Bronchial epithelial cell (primary cell): ENCODE measurements around the gene SNX3. TPM values are rescaled to one million over a fixed set of nuclear protein-coding genes. Genes with fewer than 3 reads are reported as not detected.

ENCODE experiments used
- DNase-seq: peaks from one replicate; pipeline ENCODE4 v3.0.0-alpha.2; 2010; ENCODE audit warnings: low read depth
- FAIRE-seq: peaks from 2 replicates; lab custom pipeline; 2011; peaks lifted over from hg19 to GRCh38; lab: Jason Lieb, UNC
- H3K27me3 ChIP-seq: 2 replicates; pipeline ENCODE4 v1.5.1; 2011; ENCODE audit warnings: low read length; ENCODE audit not compliant: control insufficient read depth, insufficient read depth
- H3K36me3 ChIP-seq: 2 replicates; pipeline ENCODE4 v1.5.1; 2011; ENCODE audit warnings: low read length; ENCODE audit not compliant: control insufficient read depth, insufficient read depth
- H3K4me3 ChIP-seq: 2 replicates; pipeline ENCODE4 v1.5.1; 2011; ENCODE audit warnings: mild to moderate bottlenecking, low read depth, low read length, control low read depth
- CTCF ChIP-seq: IDR thresholded peaks from 2 replicates; pipeline ENCODE4 v1.5.1; 2011; ENCODE audit warnings: mild to moderate bottlenecking, moderate library complexity, low read length, control low read depth, inconsistent platforms; ENCODE audit not compliant: insufficient read depth, severe bottlenecking
- total RNA-seq: library from RNA; depleted of rRNA; stranded (reverse); fragments of >200 nt; gene quantifications from 2 replicates; pipeline ENCODE4 v1.2.1, GENCODE V29; 2014

Gene SNX3
- total RNA-seq, 1 donor from 2014 or later = 180 TPM

GRCh38 chr6:108170332-108171290 lies 90.2 kb downstream of the SNX3 start:
- Histone ChIP-seq H3K27me3 (peaks cover 76% of the 10 kb centered on the region), H3K4me3 (no peak overlapping the region), H3K36me3 (no peaks in the 10 kb centered on the region)
- DNase-seq (no peak), FAIRE-seq (no peak)
- no peak for TF ChIP-seq CTCF

GRCh38 chr6:108169464-108170331 lies 91.1 kb downstream of the SNX3 start:
- Histone ChIP-seq H3K4me3 (no peak overlapping the region), H3K27me3 (peaks cover 75% of the 10 kb centered on the region)

GRCh38 chr6:108168501-108169463 lies 92.1 kb downstream of the SNX3 start:
- Histone ChIP-seq H3K36me3 (no peaks in the 10 kb centered on the region), H3K4me3 (no peak overlapping the region), H3K27me3 (peaks cover 76% of the 10 kb centered on the region)
- FAIRE-seq (no peak), DNase-seq (no peak)
- peak; percentile 29 for TF ChIP-seq CTCF

More at GRCh38 chr6:108169464-108170331, 91.1 kb downstream of the SNX3 start:
- DNase-seq (no peak), FAIRE-seq (no peak)
- TF ChIP-seq CTCF = no peak
- H3K36me3 ChIP-seq = no peaks in the 10 kb centered on the region

GRCh38 chr6:108168090-108168463 lies 92.8 kb downstream of the SNX3 start:
- DNase-seq (no peak), FAIRE-seq (no peak)

More at GRCh38 chr6:108168090-108168463, 92.8 kb downstream of the SNX3 start:
- peaks cover 83% of the 10 kb centered on the region for H3K27me3 ChIP-seq
- no peaks in the 10 kb centered on the region for H3K36me3 ChIP-seq
- H3K4me3 ChIP-seq = no peak overlapping the region
- no peak for TF ChIP-seq CTCF
